Germinal center (tissue), 1 donor: Measurements from ENCODE around the gene AMPH.

Experiments
- DNase-seq: peaks from one replicate; pipeline ENCODE4 v3.0.0; 2012; ENCODE audit warnings: mixed read lengths, low spot score

Gene AMPH

GRCh38 chr7:38630720-38631673 lies at the start of gene AMPH:
AMPH (minus strand) TSS chr7:38631373; CDS start chr7:38631351, 22 bp downstream.
- DNase-seq, result no peak

- DNase-seq, result no peak
These were observed 48.2 kb upstream of the AMPH start for GRCh38 chr7:38679419-38679818.

- no peak for DNase-seq
These were observed 47.5 kb upstream of the AMPH start for GRCh38 chr7:38678698-38679054.

GRCh38 chr7:38677981-38678697 lies 47.0 kb upstream of the AMPH start:
- no peak for DNase-seq

GRCh38 chr7:38675494-38676106 lies 44.4 kb upstream of the AMPH start:
- DNase-seq, result no peak

- DNase-seq, result no peak
These were observed 43.3 kb upstream of the AMPH start for GRCh38 chr7:38674513-38674912.

- DNase-seq, result no peak
These were observed 42.6 kb upstream of the AMPH start for GRCh38 chr7:38673795-38674194.

GRCh38 chr7:38671911-38672905 lies 41.0 kb upstream of the AMPH start:
- peak; percentile 32 for DNase-seq

- DNase-seq, result no peak
These were observed 38.9 kb upstream of the AMPH start for GRCh38 chr7:38669965-38670520.

- DNase-seq, result no peak
These were observed 33.8 kb upstream of the AMPH start for GRCh38 chr7:38664972-38665371.

- peak; percentile 23 for DNase-seq
These were observed 29.4 kb upstream of the AMPH start for GRCh38 chr7:38660427-38661099.

GRCh38 chr7:38659931-38660330 lies 28.8 kb upstream of the AMPH start:
- DNase-seq, result no peak

GRCh38 chr7:38658921-38659320 lies 27.7 kb upstream of the AMPH start:
- no peak for DNase-seq

- no peak for DNase-seq
These were observed 25.8 kb upstream of the AMPH start for GRCh38 chr7:38656968-38657367.

- no peak for DNase-seq
These were observed 24.9 kb upstream of the AMPH start for GRCh38 chr7:38655833-38656774.

GRCh38 chr7:38637957-38638356 lies 6.8 kb upstream of the AMPH start:
- DNase-seq, result no peak

- DNase-seq, result no peak
These were observed 1.2 kb upstream of the AMPH start for GRCh38 chr7:38632411-38632810.

- DNase-seq, result no peak
These were observed 1.3 kb downstream of the AMPH start for GRCh38 chr7:38629651-38630510.
